PC-3 (cell line): ENCODE data around the gene RPS6KA2. TPM values are rescaled to one million over a fixed set of nuclear protein-coding genes. Genes with fewer than 3 reads are reported as not detected.

Experiments
- ATAC-seq: fragments of 200-7000 bp; cut with Tn5 transposase; 2 replicates; pipeline ENCODE4 v1.9.1; 2020; ENCODE audit warnings: mild to moderate bottlenecking, moderate library complexity
- BruUV-seq: library from RNA; stranded (reverse); fragments of 400-500 nt; replicated peaks from 2 replicates; lab custom pipeline; 2021; lab: Mats Ljungman, UMichigan
- CTCF ChIA-PET: fragments of 300-600 bp; sonication (Branson Sonifier 250); formaldehyde crosslinking; loops from one replicate; lab custom pipeline; 2022; ENCODE audit warnings: antibody characterized with exemption; lab: Charles Lee
- POLR2A ChIA-PET: fragments of 300-600 bp; sonication (Branson Sonifier 250); formaldehyde crosslinking; loops from one replicate; lab custom pipeline; 2022; ENCODE audit warnings: antibody characterized with exemption; ENCODE audit not compliant: unreplicated experiment; lab: Charles Lee
- DNase-seq: peaks from one replicate; pipeline ENCODE4 v3.0.0-alpha.2; 2015
- H2AFZ ChIP-seq: fragments of 300-600 bp; sonication (generic); 2 replicates; pipeline ENCODE4 v1.6.0; 2016; ENCODE audit warnings: antibody characterized with exemption, low read length
- H3F3A ChIP-seq: fragments of 300-600 bp; sonication (generic); one replicate; pipeline ENCODE4 v1.6.0; 2017; ENCODE audit warnings: antibody characterized with exemption, low read length, control low read depth, mild to moderate bottlenecking; ENCODE audit not compliant: unreplicated experiment
- H3K27ac ChIP-seq: fragments of 300-600 bp; sonication (generic); 2 replicates; pipeline ENCODE4 v1.5.1; 2016; ENCODE audit warnings: mild to moderate bottlenecking, low read length
- H3K27me3 ChIP-seq: fragments of 300-600 bp; sonication (generic); 2 replicates; pipeline ENCODE4 v1.6.1; 2016; ENCODE audit warnings: low read length, mixed read lengths
- H3K36me3 ChIP-seq: fragments of 300-600 bp; sonication (generic); 2 replicates; pipeline ENCODE4 v1.6.1; 2016; ENCODE audit warnings: low read depth, mixed run types, low read length, mixed read lengths
- H3K4me1 ChIP-seq: fragments of 300-600 bp; sonication (generic); 2 replicates; pipeline ENCODE4 v1.5.1; 2016; ENCODE audit warnings: low read length; ENCODE audit not compliant: insufficient read depth
- H3K4me2 ChIP-seq: fragments of 300-600 bp; sonication (generic); 2 replicates; pipeline ENCODE4 v1.6.0; 2016; ENCODE audit warnings: low read length
- H3K4me3 ChIP-seq: fragments of 300-600 bp; sonication (generic); 2 replicates; pipeline ENCODE4 v1.5.1; 2016; ENCODE audit warnings: mild to moderate bottlenecking, low read length, mixed read lengths
- H3K79me2 ChIP-seq: fragments of 300-600 bp; sonication (generic); 2 replicates; pipeline ENCODE4 v1.6.1; 2017; ENCODE audit warnings: low read length, mixed read lengths
- H3K9ac ChIP-seq: fragments of 300-600 bp; sonication (generic); 2 replicates; pipeline ENCODE4 v1.6.0; 2016; ENCODE audit warnings: mild to moderate bottlenecking, low read length
- H3K9me2 ChIP-seq: fragments of 300-600 bp; sonication (generic); replicated peaks from 2 replicates; pipeline ENCODE4 v1.6.1; 2016; ENCODE audit warnings: mixed run types, low read length, mixed read lengths
- H3K9me3 ChIP-seq: fragments of 300-600 bp; sonication (generic); 2 replicates; pipeline ENCODE4 v1.6.1; 2016; ENCODE audit warnings: low read length, mixed read lengths
- H4K20me1 ChIP-seq: fragments of 300-600 bp; sonication (generic); 2 replicates; pipeline ENCODE4 v1.6.1; 2016; ENCODE audit warnings: low read length, mixed read lengths
- EZH2 ChIP-seq: fragments of 300-600 bp; sonication (generic); IDR thresholded peaks from one replicate; pipeline ENCODE4 v1.6.1; 2017; ENCODE audit warnings: antibody characterized with exemption, mild to moderate bottlenecking, low read length; ENCODE audit not compliant: unreplicated experiment
- EZH2phosphoT487 ChIP-seq: fragments of 300-600 bp; sonication (generic); IDR thresholded peaks from 2 replicates; pipeline ENCODE4 v1.6.1; 2018; ENCODE audit warnings: mild to moderate bottlenecking, antibody characterized with exemption, low read length, borderline replicate concordance
- intact Hi-C: fragments of 100-400 bp; cut with micrococcal nuclease; formaldehyde crosslinking; loops from 2 replicates; pipeline ENCODE4 v1.9.0; 2023
- total RNA-seq: library from RNA; depleted of rRNA; stranded (reverse); fragments of >200 nt; gene quantifications from 2 replicates; pipeline ENCODE4 v1.2.3, GENCODE V29; 2014
- TF ChIP-seq, protein P1 (sequence below): fragments of 300-600 bp; sonication (generic); conservative IDR thresholded peaks from 2 replicates; pipeline ENCODE4 v1.5.1; 2017; ENCODE audit warnings: antibody characterized with exemption, low read depth, mild to moderate bottlenecking, low read length

The RPS6KA2 gene
- total RNA-seq, 1 experiment from 2014 or later, result 5.1 TPM

DNA sequence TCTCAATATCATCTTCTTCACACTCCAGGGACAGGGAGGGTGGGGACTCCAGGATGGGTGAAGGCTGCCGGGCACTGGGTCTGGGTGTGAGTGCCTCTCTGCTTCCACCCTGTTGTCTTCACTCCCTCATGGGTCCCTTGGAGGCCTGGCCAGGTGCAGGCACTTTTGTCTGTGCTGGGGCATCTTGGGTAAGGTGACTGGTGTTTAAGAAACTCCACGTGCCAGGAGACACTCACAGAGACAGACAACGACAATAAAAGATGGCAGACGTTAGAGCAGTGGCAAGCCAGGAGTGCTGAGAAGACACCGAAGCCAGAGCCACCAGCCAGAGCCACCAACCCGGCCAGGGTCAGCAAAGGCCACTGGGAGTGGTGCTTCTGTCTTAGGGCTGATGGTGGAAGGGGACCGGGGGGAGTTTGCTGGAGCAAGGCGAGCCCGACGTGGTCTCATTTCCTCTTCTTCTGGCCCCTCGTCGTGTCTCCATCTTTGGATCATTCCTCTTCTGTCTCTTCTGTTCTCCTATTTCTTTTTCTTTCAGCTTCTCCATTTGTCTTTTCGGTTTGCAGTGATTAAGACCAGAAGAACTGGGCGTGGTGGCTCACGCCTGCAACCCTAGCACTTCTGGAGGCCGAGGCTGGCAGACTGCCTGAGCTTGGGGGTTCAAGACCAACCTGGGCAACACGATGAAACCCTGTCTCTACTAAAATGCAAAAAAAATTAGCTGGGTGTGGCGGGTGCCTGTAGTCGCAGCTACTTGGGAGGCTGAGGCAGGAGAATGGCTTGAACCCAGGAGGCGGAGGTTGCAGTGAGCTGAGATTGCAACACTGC lies 131.3 kb downstream of the RPS6KA2 start:
- ChIA-PET CTCF (no interaction called here), POLR2A (no interaction called here)
- no peak overlapping the region for H3K4me2 ChIP-seq
- H3K4me1 ChIP-seq, result no peaks in the 10 kb centered on the region
- no peak overlapping the region for H3K27ac ChIP-seq
- H3K9ac ChIP-seq, result no peak overlapping the region
- no peaks in the 10 kb centered on the region for H3F3A ChIP-seq
- intact Hi-C loops, result no loop called here
- H4K20me1 ChIP-seq, result no peaks in the 10 kb centered on the region
- no peaks in the 10 kb centered on the region for H3K9me3 ChIP-seq
- DNase-seq (no peak), ATAC-seq (no peak)
- no peaks in the 10 kb centered on the region for H3K9me2 ChIP-seq
- H3K79me2 ChIP-seq, result no peaks in the 10 kb centered on the region
- no peak overlapping the region for H2AFZ ChIP-seq
- H3K4me3 ChIP-seq, result no peak overlapping the region
- no peaks in the 10 kb centered on the region for H3K27me3 ChIP-seq
- BruUV-seq, result no TSS peak
- TF ChIP-seq EZH2phosphoT487, result no peak
- TF ChIP-seq, protein P1, sequence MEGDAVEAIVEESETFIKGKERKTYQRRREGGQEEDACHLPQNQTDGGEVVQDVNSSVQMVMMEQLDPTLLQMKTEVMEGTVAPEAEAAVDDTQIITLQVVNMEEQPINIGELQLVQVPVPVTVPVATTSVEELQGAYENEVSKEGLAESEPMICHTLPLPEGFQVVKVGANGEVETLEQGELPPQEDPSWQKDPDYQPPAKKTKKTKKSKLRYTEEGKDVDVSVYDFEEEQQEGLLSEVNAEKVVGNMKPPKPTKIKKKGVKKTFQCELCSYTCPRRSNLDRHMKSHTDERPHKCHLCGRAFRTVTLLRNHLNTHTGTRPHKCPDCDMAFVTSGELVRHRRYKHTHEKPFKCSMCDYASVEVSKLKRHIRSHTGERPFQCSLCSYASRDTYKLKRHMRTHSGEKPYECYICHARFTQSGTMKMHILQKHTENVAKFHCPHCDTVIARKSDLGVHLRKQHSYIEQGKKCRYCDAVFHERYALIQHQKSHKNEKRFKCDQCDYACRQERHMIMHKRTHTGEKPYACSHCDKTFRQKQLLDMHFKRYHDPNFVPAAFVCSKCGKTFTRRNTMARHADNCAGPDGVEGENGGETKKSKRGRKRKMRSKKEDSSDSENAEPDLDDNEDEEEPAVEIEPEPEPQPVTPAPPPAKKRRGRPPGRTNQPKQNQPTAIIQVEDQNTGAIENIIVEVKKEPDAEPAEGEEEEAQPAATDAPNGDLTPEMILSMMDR, result no peak
- no peak for TF ChIP-seq EZH2
- no peaks in the 10 kb centered on the region for H3K36me3 ChIP-seq

DNA sequence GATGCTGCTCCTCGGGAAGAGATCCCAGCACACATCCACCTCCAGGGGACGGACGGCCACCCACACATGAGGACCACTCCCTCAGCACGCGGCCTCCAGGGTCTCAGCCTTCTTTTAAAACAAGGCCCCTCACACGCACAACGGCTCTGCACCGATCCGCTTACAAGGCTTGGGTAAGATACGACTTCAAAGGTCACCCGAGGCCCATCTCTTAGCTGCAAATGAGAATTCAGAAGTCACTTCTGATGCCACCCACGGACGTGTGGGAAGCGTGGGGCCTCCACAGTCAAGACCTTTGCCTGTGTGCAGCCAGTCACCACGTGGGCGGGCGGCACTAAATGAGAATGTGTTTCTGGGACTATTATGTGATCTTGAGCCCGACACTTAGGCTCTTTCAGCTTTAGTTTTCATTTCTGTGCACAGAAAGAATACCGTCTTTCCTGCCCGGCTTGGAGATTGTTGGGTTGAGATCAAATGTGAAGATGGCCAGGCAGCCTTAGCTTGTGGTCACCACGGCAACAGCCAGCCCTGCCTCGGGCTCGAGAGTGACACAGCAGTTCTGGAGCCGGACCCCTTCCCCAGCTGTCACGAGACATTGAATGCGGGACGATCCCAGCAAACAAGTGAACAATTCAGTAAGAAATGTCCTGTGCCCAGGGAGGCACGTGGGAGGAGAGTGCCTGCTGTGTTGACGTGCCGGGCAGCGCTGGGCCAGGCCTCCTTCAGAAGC lies 132.1 kb downstream of the RPS6KA2 start:
- no peaks in the 10 kb centered on the region for H3K9me3 ChIP-seq
- intact Hi-C loops, result no loop called here
- ATAC-seq (no peak), DNase-seq (no peak)
- TF ChIP-seq, protein P1, result no peak
- TF ChIP-seq EZH2 (no peak), EZH2phosphoT487 (no peak)
- no peak overlapping the region for H2AFZ ChIP-seq
- H3K4me2 ChIP-seq, result no peak overlapping the region
- H3F3A ChIP-seq, result no peaks in the 10 kb centered on the region
- no peak overlapping the region for H3K27ac ChIP-seq
- H3K9ac ChIP-seq, result no peak overlapping the region
- no peaks in the 10 kb centered on the region for H3K79me2 ChIP-seq
- no peaks in the 10 kb centered on the region for H3K4me1 ChIP-seq
- H3K27me3 ChIP-seq, result no peaks in the 10 kb centered on the region
- H3K4me3 ChIP-seq, result no peak overlapping the region
- BruUV-seq, result no TSS peak
- CTCF ChIA-PET, result no interaction called here
- no peaks in the 10 kb centered on the region for H3K36me3 ChIP-seq
- H4K20me1 ChIP-seq, result no peaks in the 10 kb centered on the region
- POLR2A ChIA-PET, result no interaction called here
- H3K9me2 ChIP-seq, result no peaks in the 10 kb centered on the region

DNA sequence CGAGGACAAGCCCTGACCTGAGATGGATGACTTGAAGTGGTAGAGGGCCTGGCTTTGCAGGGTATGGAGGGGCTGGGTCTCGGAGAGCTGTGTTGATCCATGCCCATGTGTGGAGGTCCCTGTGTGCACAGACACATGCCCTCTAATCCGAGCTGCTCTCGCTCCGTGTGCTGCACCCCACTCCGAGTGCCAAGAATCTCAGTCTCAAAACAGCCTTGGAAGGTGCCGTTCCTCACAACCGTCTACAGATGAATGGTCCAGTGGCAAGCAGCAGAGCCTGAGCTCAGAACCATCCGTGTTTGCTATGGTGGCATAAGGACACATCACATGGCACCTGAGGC lies 133.0 kb downstream of the RPS6KA2 start:
- Histone ChIP-seq H3K4me3 (no peak overlapping the region), H3K4me1 (no peaks in the 10 kb centered on the region), H3K27me3 (no peaks in the 10 kb centered on the region), H2AFZ (no peak overlapping the region), H3K79me2 (no peaks in the 10 kb centered on the region), H4K20me1 (no peaks in the 10 kb centered on the region), H3K27ac (no peak overlapping the region), H3K36me3 (no peaks in the 10 kb centered on the region), H3K9me3 (no peaks in the 10 kb centered on the region), H3K9me2 (no peaks in the 10 kb centered on the region), H3F3A (no peaks in the 10 kb centered on the region), H3K9ac (no peak overlapping the region), H3K4me2 (no peak overlapping the region)
- intact Hi-C loops, result no loop called here
- TF ChIP-seq EZH2phosphoT487 (no peak), EZH2 (no peak)
- TF ChIP-seq, protein P1, result no peak
- BruUV-seq, result no TSS peak
- ChIA-PET CTCF (no interaction called here), POLR2A (no interaction called here)
- ATAC-seq (no peak), DNase-seq (no peak)
